Left ventricle myocardium inferior (tissue), 1 donor: Measurements from ENCODE around the gene CTNNBL1. TPM values are rescaled to one million over a fixed set of nuclear protein-coding genes. Genes with fewer than 3 reads are reported as not detected.

Source experiments
- DNase-seq: peaks from one replicate; pipeline ENCODE4 v3.0.0-alpha.2; 2020
- H3K27ac ChIP-seq: fragments of 200-600 bp; replicated peaks from 2 replicates; pipeline ENCODE4 v1.8.0; 2021
- H3K27me3 ChIP-seq: fragments of 200-600 bp; 2 replicates; pipeline ENCODE4 v1.8.0; 2021; ENCODE audit warnings: low read depth
- H3K36me3 ChIP-seq: fragments of 200-600 bp; 2 replicates; pipeline ENCODE4 v1.8.0; 2021
- H3K4me1 ChIP-seq: fragments of 200-600 bp; 2 replicates; pipeline ENCODE4 v1.8.0; 2021
- H3K4me3 ChIP-seq: fragments of 200-600 bp; 2 replicates; pipeline ENCODE4 v1.8.0; 2021; ENCODE audit warnings: mild to moderate bottlenecking, moderate library complexity
- H3K9me3 ChIP-seq: fragments of 200-600 bp; replicated peaks from 2 replicates; pipeline ENCODE4 v1.8.0; 2021
- CTCF ChIP-seq: fragments of 200-600 bp; IDR thresholded peaks from 2 replicates; pipeline ENCODE4 v1.8.0; 2021; ENCODE audit warnings: antibody characterized with exemption, mild to moderate bottlenecking, borderline replicate concordance
- intact Hi-C: fragments of 100-400 bp; cut with micrococcal nuclease; formaldehyde crosslinking; loops from one replicate; pipeline ENCODE4 v1.11.0; 2022
- total RNA-seq: library from RNA; stranded (reverse); fragmentation: NEBNext Ultra II Directional; extraction: Animal tissue kit (Norgen Biotek cat#: 25700); gene quantifications from one replicate; pipeline ENCODE4 v1.2.1, GENCODE V29; 2021
- donor health status: DM: no; HTN: yes; CAD: no; lungs with severe emphysema.

The CTNNBL1 gene
- total RNA-seq, 1 donor from 2014 or later, result 58.8 TPM

DNA sequence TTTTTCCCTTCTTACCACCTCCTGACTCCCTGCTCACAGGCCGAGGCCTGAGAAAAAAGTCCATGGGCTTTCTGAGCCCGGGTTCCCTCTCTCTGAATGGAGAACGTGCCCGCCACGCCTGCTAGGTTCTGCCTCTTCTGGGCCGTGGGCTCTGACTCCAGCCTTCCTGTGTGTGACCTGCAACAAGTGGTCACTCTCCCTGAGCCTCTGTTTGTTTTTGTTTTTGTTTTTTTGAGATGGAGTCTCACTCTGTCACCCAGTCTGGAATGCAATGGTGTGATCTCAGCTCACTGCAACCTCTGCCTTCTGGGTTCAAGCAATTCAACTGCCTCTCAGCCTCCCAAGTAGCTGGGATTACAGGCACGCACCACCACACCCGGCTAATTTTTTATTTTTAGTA lies 191.2 kb downstream of the CTNNBL1 start:
- intact Hi-C loops, result no loop called here
- DNase-seq, result no peak
- no peak overlapping the region for H3K4me3 ChIP-seq
- H3K9me3 ChIP-seq, result no peaks in the 10 kb centered on the region
- H3K27ac ChIP-seq, result no peak overlapping the region
- no peak for TF ChIP-seq CTCF
- peaks cover 52% of the 10 kb centered on the region for H3K4me1 ChIP-seq
- H3K36me3 ChIP-seq, result no peaks in the 10 kb centered on the region
- H3K27me3 ChIP-seq, result peaks cover 47% of the 10 kb centered on the region

- Histone ChIP-seq H3K27ac (no peak overlapping the region), H3K4me1 (peaks cover 46% of the 10 kb centered on the region), H3K27me3 (peaks cover 47% of the 10 kb centered on the region), H3K4me3 (no peak overlapping the region), H3K9me3 (no peaks in the 10 kb centered on the region), H3K36me3 (no peaks in the 10 kb centered on the region)
- TF ChIP-seq CTCF, result no peak
- DNase-seq, result no peak
- intact Hi-C loops, result no loop called here
These were observed 192.0 kb downstream of the CTNNBL1 start for GRCh38 chr20:37885593-37886503.

- intact Hi-C loops, result no loop called here
- DNase-seq, result peak; percentile 79
- peak overlapping the region; percentile 23 for H3K27ac ChIP-seq
- peaks cover 47% of the 10 kb centered on the region for H3K27me3 ChIP-seq
- H3K36me3 ChIP-seq, result no peaks in the 10 kb centered on the region
- peaks cover 35% of the 10 kb centered on the region for H3K4me1 ChIP-seq
- no peaks in the 10 kb centered on the region for H3K9me3 ChIP-seq
- no peak overlapping the region for H3K4me3 ChIP-seq
- TF ChIP-seq CTCF, result no peak
These were observed 193.0 kb downstream of the CTNNBL1 start for GRCh38 chr20:37886851-37887297.

DNA sequence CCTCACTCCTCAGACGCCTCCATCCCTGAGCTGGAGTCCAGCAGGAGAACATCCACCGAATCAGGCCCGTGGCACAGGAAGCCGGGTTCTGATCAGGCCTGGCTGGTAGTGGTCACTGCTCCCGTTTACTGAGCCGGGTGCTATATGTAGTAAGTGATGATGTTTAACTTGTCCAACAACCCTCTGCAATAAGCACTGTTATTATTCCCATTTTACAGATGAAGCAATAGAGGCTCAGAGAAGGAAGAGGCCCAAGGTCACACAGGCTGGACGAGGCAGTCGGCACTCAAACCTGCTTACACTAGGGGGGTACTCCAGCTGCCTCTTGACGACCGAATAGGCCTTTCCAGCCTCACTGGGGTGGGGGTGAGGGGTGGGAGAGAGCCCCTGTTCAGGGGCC lies 194.8 kb downstream of the CTNNBL1 start:
- Histone ChIP-seq H3K4me1 (peaks cover 20% of the 10 kb centered on the region), H3K4me3 (no peak overlapping the region), H3K27me3 (peaks cover 37% of the 10 kb centered on the region), H3K36me3 (no peaks in the 10 kb centered on the region), H3K9me3 (no peaks in the 10 kb centered on the region), H3K27ac (no peak overlapping the region)
- intact Hi-C loops, result no loop called here
- no peak for DNase-seq
- no peak for TF ChIP-seq CTCF

DNA sequence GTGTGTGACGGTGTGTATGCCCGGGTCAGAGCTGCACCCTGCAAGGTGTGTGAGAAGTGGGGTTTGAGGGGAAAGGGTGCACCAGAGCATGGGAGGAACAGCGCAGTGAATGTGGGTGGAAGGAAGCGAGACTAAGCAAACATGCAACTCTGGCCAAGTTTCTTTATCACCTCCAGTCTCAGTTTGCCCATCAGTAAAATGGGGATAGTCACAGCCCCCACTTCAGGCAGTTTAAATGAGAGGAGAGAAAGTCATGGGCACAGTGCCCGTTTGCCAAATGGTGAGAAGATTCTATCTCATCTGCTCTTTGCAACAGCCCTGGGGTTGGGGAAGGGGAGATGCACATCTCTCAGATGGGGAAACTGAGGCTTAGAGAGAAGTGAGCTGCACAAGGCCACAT lies 196.3 kb downstream of the CTNNBL1 start:
- no peak for DNase-seq
- H3K4me3 ChIP-seq, result no peak overlapping the region
- H3K27ac ChIP-seq, result no peak overlapping the region
- no peak for TF ChIP-seq CTCF
- H3K4me1 ChIP-seq, result peaks cover 20% of the 10 kb centered on the region
- intact Hi-C loops, result no loop called here
- no peaks in the 10 kb centered on the region for H3K9me3 ChIP-seq
- H3K27me3 ChIP-seq, result peaks cover 22% of the 10 kb centered on the region
- no peaks in the 10 kb centered on the region for H3K36me3 ChIP-seq
